Measurements from ENCODE around the gene MCU.
A peak's percentile ranks its signal among the peaks of the same experiment; 100 is the strongest.
"Not testable (repeated sequence)": the region's sequence is repeated elsewhere in the genome, so short reads cannot be mapped to it uniquely, and the experiment has no call there.

The MCU gene

GRCh38 chr10:72852508-72852907 is 160.6 kb downstream of the MCU start:
- DNase-seq, result no peak

GRCh38 chr10:72855129-72855528 is 163.2 kb downstream of the MCU start:
- DNase-seq, result no peak

GRCh38 chr10:72855790-72856189 is 163.8 kb downstream of the MCU start:
- no peak for DNase-seq

DNA sequence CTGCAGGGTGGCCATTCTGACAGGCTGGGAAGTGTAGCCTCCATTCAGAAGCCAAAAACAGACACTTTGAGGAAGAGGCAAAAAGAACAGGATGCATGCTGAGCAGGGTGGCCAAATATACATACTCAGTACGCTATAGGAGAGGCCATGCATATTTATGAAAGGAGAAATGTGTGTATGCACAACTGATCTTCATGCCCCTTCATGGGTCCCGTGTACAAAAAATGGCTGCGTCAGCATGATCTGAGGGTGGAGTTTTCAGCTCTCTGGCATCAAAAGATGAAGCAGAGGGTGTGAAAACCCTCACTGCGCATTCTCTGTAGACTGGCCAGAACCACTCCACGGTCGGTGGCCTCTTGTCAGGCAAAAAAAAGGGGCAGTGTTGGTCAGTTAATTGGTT is 166.1 kb downstream of the MCU start:
- no peak for DNase-seq

DNA sequence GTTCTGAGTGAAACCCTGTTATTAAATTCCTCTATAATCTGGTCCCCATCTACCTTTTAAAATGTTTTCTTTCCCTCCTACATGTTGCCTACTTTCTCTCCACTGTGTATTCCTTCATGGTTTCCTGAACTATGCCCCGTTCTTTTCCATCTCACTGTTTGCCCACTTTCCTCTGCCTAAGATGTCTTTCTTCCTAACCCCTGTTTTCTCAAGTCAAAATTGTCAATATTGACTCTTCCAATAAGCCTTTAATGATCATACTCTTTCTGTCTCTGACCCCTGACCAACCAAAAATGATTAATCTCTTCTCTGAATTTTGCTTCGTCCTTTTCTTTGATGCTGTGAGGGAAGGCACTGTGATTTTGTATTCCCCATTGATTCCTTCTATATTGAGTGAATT is 171.0 kb downstream of the MCU start:
- no peak for DNase-seq

- DNase-seq, result peak; percentile 48
Measured at GRCh38 chr10:72875250-72876055, 183.5 kb downstream of the MCU start.

GRCh38 chr10:72879245-72879644 is 187.3 kb downstream of the MCU start:
- no peak for DNase-seq

DNA sequence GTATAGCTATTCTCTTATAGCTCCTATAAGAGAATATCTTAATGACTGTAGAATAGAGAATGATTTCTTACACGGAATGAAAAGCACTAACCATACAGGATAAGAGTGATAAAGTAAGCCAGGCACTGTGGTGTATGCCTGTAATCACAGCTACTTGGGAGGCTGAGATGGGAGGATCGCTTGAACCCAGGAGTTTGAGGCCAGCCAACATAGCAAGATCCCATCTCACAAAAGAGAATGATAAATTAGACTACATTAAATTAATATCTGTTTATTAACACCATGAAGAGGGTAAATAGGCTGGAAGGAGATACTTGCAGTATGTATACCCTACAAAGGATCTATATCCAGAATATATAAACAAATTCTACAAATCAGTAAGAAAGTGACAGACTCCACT is 189.3 kb downstream of the MCU start:
- no peak for DNase-seq

DNA sequence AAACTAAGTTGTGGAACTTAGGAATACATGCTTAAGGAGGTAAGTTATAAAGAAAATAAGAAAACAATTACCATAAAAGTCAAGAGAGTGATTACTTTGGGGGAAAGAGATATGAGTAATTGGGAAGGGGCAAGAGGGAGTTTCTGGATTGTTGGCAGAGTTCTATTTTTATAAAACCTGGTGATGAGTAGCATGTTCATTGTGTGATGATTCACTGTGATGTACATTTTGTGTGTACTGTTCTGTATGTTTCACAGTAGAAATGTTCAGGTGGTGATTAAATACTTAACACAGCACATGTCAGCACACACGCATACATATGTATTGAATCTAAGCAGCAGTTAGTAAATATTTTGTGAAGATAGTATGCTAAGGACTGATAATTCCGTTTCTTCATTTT is 191.9 kb downstream of the MCU start:
- DNase-seq, result no peak

DNA sequence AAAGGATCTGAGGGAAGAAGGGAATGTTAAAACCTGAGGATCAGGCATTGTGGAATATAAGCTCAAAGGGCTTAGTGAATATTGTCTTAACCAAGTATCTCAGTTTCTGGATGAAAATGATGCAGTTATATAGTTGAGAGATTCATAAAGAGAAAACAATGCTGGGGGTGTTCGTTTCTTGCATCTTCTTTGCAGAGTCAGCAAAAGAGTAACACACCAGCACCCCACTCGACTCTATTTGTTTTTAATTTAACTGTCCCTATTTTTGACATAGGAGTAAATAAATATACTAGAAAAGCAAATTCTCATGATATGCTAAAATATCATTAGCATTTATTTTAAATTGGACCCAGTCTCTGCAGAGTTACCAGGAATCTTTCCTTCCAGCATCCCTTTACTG is 194.0 kb downstream of the MCU start:
- no peak for DNase-seq

DNA sequence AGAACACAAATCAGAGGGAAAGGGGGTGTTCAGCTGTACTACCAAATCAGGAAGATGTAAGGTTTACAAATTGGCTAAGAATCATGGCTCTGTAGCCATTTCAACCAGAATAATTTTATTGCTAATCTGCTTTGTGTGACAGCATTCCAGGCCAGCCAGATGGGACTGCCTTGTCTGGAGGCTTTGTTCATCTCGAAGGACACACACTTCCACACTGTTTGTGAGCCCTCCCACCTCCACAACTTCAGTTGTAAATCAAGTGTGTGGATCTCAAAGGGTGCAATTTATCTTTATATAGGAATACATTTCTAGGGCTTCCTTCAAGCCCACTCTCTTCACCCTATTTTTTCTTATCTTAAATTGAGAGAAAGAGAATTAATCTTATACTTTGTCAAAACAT is 194.7 kb downstream of the MCU start:
- no peak for DNase-seq

DNA sequence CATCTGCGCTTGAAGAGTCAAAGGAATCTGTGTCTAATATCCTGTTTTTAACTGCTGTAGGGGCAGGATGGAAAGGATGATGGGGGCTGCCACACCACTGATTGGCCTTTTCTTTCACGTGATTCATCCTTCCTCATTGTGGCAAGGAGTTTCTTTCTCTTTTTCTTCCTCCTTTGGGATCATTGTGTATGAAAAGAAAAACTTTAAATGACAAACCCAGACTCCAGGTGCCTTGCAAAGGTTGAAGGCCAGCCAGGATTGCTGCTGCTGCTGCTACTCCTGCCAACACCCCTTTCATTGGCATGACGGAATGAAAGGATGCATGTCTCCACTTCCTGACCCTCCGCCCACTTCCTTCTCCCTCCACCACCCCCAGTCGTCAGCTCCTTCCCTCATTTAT is 195.1 kb downstream of the MCU start:
- no peak for DNase-seq

GRCh38 chr10:72888151-72888638 is 196.3 kb downstream of the MCU start:
- no peak for DNase-seq

- no peak for DNase-seq
Measured at GRCh38 chr10:72889391-72889831, 197.5 kb downstream of the MCU start.

DNA sequence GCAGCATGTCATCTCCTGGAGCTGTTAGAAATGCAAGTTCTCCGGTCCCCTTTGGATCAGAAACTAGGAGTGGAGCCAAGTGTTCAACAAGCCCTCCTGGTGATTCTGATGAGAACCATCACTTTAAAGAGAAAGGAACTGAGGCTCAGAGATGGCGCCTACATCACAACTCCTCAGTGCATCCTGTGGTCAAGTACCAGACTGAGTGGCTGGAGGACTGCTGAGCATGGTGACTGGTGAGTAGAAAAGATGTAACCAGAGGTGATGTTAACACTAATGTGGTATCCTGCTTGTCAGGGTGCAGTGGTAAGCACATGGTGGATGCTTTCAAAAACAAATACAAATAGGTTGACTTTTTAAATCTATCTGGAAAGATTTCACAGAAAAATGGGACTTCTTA is 198.1 kb downstream of the MCU start:
- no peak for DNase-seq

DNA sequence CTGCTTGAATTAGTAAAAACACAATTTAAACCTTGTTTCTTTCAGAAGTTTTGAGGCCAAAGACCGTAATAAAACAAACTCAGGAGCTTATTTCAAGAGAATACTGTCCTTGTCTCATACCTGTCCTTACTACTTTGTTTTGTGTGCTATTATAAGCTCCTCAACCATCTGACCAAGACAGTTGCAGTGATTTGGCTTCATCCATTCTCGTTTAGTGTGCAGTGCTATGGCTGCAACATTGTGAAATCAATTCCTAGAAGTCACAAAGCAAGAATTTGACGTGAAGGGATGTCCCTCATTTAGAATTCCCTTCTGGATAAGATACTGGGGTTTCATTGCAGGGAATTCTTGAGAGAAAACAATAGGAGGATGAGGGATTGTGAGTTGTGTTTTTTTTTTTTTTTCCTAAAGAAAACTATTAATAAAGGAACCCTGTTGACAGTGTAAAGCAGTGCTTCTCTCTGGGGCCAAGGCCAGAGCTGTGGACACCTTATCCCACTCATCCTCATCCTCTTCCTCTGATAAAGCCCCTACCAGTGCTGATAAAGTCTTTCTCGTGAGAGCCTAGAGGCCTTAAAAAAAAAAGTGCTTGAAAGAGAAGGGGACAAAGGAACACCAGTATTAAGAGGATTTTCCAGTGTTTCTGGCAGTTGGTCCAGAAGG is 201.3 kb downstream of the MCU start, which contains the start of gene OIT3:
Gene OIT3 (plus strand): TSS at position 604 of the 663 bp plus-strand sequence. CDS start 60 bp downstream, outside the sequence.
- no peak for DNase-seq

DNA sequence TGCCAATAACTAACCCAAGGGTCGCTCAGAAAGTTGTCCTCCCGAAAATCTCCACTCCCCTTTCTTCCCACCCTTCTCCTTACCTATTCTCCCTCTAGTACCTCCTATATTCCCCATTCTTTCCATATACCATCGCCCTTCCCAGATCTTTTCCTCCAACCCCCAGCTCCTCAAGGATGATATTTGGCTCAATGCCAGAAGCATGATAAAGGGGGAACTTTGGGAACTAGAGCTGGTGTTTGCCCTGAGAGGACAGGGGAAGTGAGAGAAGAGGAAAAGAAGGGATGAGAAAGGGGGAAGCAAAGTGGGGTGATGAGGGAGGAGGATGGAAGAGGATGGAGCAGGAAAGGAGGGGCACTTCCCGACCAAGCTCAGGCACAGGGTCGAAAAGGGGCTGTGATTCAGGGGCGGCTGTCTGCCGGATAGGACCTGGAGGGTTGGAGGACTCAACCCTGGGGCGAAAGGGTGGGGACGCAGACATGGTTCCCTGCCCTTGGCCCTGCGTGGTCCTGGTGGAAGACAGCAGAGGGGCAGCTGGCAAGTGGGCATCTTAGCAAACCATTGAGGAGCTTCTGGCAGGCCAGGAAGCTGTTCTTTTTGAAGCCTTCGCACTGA is 203.4 kb downstream of the MCU start:
- DNase-seq, result no peak

DNA sequence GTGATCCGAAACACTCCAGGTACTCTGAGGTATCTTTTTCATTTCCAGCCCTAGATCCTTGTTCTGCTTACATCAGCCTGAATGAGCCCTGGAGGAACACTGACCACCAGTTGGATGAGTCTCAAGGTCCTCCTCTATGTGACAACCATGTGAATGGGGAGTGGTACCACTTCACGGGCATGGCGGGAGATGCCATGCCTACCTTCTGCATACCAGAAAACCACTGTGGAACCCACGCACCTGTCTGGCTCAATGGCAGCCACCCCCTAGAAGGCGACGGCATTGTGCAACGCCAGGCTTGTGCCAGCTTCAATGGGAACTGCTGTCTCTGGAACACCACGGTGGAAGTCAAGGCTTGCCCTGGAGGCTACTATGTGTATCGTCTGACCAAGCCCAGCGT is 206.7 kb downstream of the MCU start:
- no peak for DNase-seq

DNA sequence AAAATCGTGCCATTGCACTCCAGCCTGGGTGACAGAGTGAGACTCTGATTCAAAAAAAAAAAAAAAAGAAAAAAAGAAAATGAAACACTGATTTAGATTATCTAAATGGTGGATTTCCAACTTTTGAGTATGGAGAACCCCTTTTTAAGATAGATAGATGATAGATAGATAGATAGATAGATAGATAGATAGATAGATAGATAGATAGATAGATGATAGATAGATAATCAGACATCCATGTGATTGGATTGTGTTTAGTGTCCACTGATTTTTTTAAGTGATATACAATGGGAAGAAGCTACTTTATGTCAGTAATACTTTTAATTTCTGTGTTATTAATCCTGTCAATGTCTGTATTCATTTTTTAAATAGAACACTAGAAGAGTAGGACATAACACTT is 207.6 kb downstream of the MCU start:
- DNase-seq, result no peak

- DNase-seq, result not testable (repeated sequence)
Measured at GRCh38 chr10:72903941-72904446, 212.1 kb downstream of the MCU start.

- no peak for DNase-seq
Measured at GRCh38 chr10:72904806-72905205, 212.9 kb downstream of the MCU start.

GRCh38 chr10:72906446-72906845 is 214.5 kb downstream of the MCU start:
- no peak for DNase-seq

- DNase-seq, result no peak
Measured at GRCh38 chr10:72910705-72911104, 218.8 kb downstream of the MCU start.

DNA sequence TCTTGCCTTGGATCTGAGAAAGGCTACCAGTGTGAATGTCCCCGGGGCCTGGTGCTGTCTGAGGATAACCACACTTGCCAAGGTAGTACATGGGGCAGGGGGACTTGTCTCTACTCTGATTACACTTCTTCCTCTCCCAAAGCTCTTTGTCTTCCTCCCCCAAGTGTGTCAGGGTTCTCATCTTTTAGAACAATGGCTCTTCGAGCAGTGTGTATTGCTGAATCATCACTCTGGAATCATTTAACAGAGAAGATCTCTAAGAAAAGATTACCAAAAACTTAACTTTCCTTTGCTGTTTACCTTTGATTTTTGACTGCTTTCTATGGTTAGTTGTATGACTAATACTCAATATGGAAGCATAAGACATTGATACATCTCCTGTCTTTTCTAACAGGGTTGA is 219.8 kb downstream of the MCU start:
- DNase-seq, result no peak

All from CD4-positive, alpha-beta T cell treated with Interleukin-4 for 4 hours (primary cell).